HS-27A (cell line): Measurements from ENCODE around the gene LPGAT1.

ENCODE experiments used
- DNase-seq: peaks from one replicate; pipeline ENCODE4 v3.0.0-alpha.2; 2012; ENCODE audit warnings: low read depth, missing footprints

Gene LPGAT1

GRCh38 chr1:211761400-211761799 is 69.2 kb downstream of the LPGAT1 start:
- DNase-seq: no peak

GRCh38 chr1:211756471-211757020 is 74.0 kb downstream of the LPGAT1 start:
- DNase-seq: no peak

- no peak for DNase-seq
Observed at GRCh38 chr1:211753649-211754251, 76.8 kb downstream of the LPGAT1 start.

- no peak for DNase-seq
Observed at GRCh38 chr1:211752951-211753486, 77.5 kb downstream of the LPGAT1 start.

- DNase-seq: no peak
Observed at GRCh38 chr1:211752317-211752716, 78.2 kb downstream of the LPGAT1 start.

- DNase-seq: no peak
Observed at GRCh38 chr1:211751438-211751837, 79.1 kb downstream of the LPGAT1 start.

- DNase-seq: no peak
Observed at GRCh38 chr1:211750599-211750998, 80.0 kb downstream of the LPGAT1 start.

- DNase-seq: no peak
Observed at GRCh38 chr1:211749251-211749650, 81.3 kb downstream of the LPGAT1 start.

- DNase-seq: no peak
Observed at GRCh38 chr1:211748810-211749209, 81.8 kb downstream of the LPGAT1 start.

GRCh38 chr1:211742889-211743529 is 87.6 kb downstream of the LPGAT1 start:
- no peak for DNase-seq

GRCh38 chr1:211742272-211742671 is 88.3 kb downstream of the LPGAT1 start:
- DNase-seq: no peak

- peak; percentile 8 for DNase-seq
Observed at GRCh38 chr1:211741788-211742187, 88.8 kb downstream of the LPGAT1 start.

GRCh38 chr1:211741116-211741515 is 89.4 kb downstream of the LPGAT1 start:
- no peak for DNase-seq

GRCh38 chr1:211739671-211740411 is 90.7 kb downstream of the LPGAT1 start:
- DNase-seq: no peak

- no peak for DNase-seq
Observed at GRCh38 chr1:211738691-211739301, 91.8 kb downstream of the LPGAT1 start.

- DNase-seq: no peak
Observed at GRCh38 chr1:211738096-211738690, 92.4 kb downstream of the LPGAT1 start.

GRCh38 chr1:211737115-211738035 is 93.2 kb downstream of the LPGAT1 start:
- no peak for DNase-seq

GRCh38 chr1:211736351-211736915 is 94.1 kb downstream of the LPGAT1 start:
- no peak for DNase-seq

- peak; percentile 84 for DNase-seq
Observed at GRCh38 chr1:211735208-211736170, 95.1 kb downstream of the LPGAT1 start.
